T-helper 17 cell (primary cell): ENCODE results near the gene ERGIC1. TPM values are rescaled to one million over a fixed set of nuclear protein-coding genes. Genes with fewer than 3 reads are reported as not detected.
"Not testable (repeated sequence)": the region's sequence is repeated elsewhere in the genome, so short reads cannot be mapped to it uniquely, and the experiment has no call there.

Source experiments
- ATAC-seq: fragments of 150-1000 bp; cut with Tn5 transposase; 2 replicates; pipeline ENCODE4 v1.10.0; 2021; ENCODE audit warnings: mild to moderate bottlenecking, moderate library complexity
- DNase-seq, 3 donors: peaks; one replicate each; pipeline versions ENCODE4 v3.0.0 to v3.0.0-alpha.2; 2020 to 2021
- H3K9me3 ChIP-seq: one replicate; pipeline ENCODE4 v1.7.0; 2013; ENCODE audit warnings: low read length, mild to moderate bottlenecking; ENCODE audit not compliant: control insufficient read depth, poor library complexity, severe bottlenecking
- H3K27ac Mint-ChIP-seq: one replicate; pipeline ENCODE4 v1.8.0; 2022; ENCODE audit warnings: mild to moderate bottlenecking, moderate library complexity, mixed read lengths
- H3K27me3 Mint-ChIP-seq: one replicate; pipeline ENCODE4 v1.8.0; 2022; ENCODE audit warnings: mixed read lengths
- H3K36me3 Mint-ChIP-seq: one replicate; pipeline ENCODE4 v1.8.0; 2022; ENCODE audit warnings: low read depth, mixed read lengths
- H3K4me1 Mint-ChIP-seq: one replicate; pipeline ENCODE4 v1.8.0; 2022; ENCODE audit warnings: mild to moderate bottlenecking, mixed read lengths
- H3K4me3 Mint-ChIP-seq: one replicate; pipeline ENCODE4 v1.8.0; 2022; ENCODE audit warnings: mild to moderate bottlenecking, moderate library complexity, mixed read lengths
- total RNA-seq, 4 donors: library from RNA in 2 of 4; stranded (reverse) in 2 of 4; gene quantifications; one replicate each; pipeline ENCODE4 v1.2.3 and lab custom pipeline; 2022 to 2026

ERGIC1 gene
- total RNA-seq, 2 donors from 2014 or later = 50.1 to 53.1 TPM

DNA sequence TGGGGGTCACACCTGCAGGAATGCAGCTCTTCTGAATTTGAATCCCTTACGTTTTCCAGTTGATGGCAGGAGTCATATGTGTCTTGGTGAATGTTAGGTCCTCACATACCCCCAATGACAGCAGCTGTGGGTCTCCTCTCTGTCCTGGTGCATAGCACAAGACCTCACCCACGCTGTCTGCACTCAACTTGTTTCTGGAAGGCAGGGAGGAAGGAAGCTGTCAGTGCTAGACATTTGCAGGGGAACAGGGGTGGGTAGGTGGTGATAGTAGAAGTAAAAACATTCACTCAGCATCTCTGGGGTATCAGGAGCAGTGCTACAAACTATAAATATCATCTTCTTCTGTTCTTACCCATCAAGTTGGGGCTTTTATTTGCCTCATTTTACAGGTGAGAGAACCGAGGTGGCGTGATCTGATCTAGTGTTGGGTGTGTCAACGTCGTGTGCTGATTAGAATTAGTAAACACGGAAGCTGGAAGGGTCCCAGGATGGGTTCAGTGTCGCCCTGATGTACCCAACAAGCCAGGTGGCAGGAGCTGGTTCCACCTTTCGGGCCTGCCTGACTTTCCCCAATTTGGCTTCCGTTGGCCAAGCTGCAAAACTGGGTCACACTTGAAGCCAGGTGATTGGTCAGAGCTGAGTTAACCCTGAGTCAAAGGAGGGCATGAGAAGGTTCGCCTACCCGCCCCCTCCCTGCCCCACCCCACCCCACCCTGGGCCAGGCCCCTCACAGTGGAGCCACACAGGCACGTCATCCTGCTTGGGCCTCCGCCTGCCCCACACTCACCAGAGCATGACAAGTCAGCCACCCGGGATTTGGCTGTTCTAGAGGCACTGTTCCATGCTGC lies 15.8 kb downstream of the ERGIC1 start:
- no peaks in the 10 kb centered on the region for H3K36me3 Mint-ChIP-seq
- peak overlapping the region; percentile 87 for H3K27ac Mint-ChIP-seq
- ATAC-seq (peak; percentile 68), DNase-seq (no peak)
- no peaks in the 10 kb centered on the region for H3K9me3 ChIP-seq
- peak overlapping the region; percentile 21 for H3K4me3 Mint-ChIP-seq
- H3K4me1 Mint-ChIP-seq = peaks cover 24% of the 10 kb centered on the region
- H3K27me3 Mint-ChIP-seq = no peaks in the 10 kb centered on the region

DNA sequence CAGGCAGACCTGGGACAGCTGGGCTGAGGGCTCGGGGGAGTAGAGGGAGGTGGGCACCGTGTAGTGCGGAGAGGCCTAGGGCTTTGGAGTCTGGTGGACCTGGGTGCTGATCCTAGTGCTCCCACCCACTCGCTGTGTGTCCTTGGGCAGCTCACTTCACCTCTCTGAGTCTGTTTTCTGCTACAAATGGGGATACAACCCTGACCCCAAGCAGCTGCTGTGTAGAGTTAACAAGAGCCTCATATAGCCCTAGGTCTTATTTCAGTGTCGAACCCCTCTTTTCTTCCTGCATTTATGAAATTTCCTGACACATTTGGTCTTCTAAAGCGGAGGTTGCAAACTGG lies 16.4 kb downstream of the ERGIC1 start:
- ATAC-seq (no peak), DNase-seq (no peak)
- H3K4me3 Mint-ChIP-seq = no peak overlapping the region
- H3K9me3 ChIP-seq = no peaks in the 10 kb centered on the region
- H3K36me3 Mint-ChIP-seq = no peaks in the 10 kb centered on the region
- no peaks in the 10 kb centered on the region for H3K27me3 Mint-ChIP-seq
- peaks cover 27% of the 10 kb centered on the region for H3K4me1 Mint-ChIP-seq
- H3K27ac Mint-ChIP-seq = peak overlapping the region; percentile 87

DNA sequence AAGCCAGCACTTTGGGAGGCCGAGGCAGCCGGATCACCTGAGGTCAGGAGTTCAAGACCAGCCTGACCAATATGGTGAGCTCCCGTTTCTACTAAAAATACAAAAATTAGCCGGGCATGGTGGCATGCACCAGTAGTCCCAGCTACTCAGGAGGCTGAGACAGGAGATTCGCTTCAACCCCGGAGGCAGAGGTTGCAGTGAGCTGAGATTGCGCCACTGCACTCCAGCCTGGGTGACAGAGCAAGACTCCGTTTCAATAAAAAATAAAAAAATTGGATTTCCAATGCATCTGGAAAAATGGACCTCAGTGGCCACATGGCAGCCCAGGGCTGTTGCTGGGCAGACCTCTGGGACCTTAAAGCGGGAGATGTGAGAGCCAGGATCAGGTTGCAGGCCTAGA lies 17.2 kb downstream of the ERGIC1 start:
- H3K27ac Mint-ChIP-seq = not testable (repeated sequence)
- H3K4me1 Mint-ChIP-seq = peaks cover 31% of the 10 kb centered on the region

DNA sequence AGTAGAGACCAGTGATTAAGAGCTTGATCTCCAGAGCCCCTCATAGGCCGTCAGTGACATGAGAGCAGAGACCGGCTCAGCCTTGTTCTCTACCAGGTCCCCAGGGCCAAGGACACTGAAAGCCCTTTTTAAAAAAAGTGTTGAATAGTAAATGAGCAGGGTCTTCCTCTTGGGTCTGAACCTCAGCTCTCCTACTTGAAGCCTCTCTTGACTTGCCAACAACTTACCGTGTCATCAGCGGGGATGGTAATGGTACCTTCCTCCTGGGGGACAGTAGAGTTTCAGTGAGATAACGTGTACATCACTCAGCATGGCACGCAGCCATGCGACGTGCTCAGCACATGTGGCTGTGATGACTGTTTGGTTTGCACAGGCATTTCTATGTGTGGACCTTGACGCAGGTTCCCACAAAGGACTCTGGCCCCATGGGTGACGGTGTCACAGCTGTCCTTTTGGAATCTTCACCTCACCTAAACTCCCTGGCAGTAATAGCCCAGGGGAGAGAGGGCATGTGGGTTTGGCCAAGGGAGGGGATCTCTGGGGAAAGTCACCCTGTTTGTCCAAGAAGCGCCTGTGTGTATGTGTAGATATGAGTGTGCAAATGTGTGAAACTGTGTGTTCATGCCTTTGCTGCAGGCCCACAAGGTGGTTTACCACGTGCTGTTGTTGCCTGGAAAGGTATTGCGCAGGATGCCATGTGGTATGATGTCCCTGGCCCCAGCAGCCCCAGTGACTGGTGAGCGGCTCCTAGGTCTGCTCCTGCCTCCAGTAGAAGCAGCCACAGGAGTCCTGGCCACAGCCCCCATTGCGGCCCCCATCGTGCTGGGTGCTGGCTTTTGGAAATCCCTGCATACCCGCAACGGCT lies 18.7 kb downstream of the ERGIC1 start:
- no peaks in the 10 kb centered on the region for H3K27me3 Mint-ChIP-seq
- no peaks in the 10 kb centered on the region for H3K9me3 ChIP-seq
- ATAC-seq (no peak), DNase-seq (no peak)
- peaks cover 6% of the 10 kb centered on the region for H3K36me3 Mint-ChIP-seq
- H3K4me1 Mint-ChIP-seq = peaks cover 36% of the 10 kb centered on the region
- H3K4me3 Mint-ChIP-seq = no peak overlapping the region
- H3K27ac Mint-ChIP-seq = peak overlapping the region; percentile 43

More for the DNA sequence above, 17.2 kb downstream of the ERGIC1 start:
- not testable (repeated sequence) for H3K9me3 ChIP-seq, DNase-seq, H3K36me3 Mint-ChIP-seq, ATAC-seq, H3K4me3 Mint-ChIP-seq, H3K27me3 Mint-ChIP-seq

DNA sequence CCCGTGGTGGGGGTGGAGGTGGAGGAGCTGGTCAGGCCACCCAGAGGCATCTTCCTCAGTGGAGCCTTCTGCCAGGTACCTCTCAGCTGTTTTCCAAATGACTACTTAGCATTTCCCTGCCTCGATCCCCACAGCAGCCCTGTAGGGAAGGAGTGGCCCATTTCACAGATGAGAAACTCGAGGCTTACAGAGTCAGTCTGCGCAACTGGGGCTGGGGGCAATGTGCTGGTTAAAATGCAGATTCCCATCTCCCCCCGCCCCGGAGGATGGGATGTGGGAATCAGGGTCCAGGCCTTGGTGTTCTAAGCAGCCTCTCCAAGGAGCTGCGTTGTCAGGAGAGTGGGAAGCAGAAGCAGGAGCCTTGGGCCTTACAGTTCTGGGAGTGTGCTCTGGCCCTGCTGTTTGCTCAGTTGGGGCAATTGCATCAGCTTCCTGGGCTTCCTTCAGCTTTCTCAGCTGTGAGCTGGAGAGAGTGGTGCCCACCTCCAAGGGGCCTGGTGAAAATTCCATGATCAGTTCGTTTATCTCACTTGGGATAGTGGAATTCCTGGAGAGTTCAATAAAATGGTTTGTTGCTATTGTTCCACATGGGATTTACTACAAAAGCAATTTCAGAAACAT lies 19.4 kb downstream of the ERGIC1 start:
- H3K9me3 ChIP-seq = no peaks in the 10 kb centered on the region
- DNase-seq = no peak
- H3K4me1 Mint-ChIP-seq = peaks cover 35% of the 10 kb centered on the region
- no peak for ATAC-seq
- H3K27ac Mint-ChIP-seq = peak overlapping the region; percentile 32
- no peak overlapping the region for H3K4me3 Mint-ChIP-seq
- peaks cover 6% of the 10 kb centered on the region for H3K36me3 Mint-ChIP-seq
- no peaks in the 10 kb centered on the region for H3K27me3 Mint-ChIP-seq

DNA sequence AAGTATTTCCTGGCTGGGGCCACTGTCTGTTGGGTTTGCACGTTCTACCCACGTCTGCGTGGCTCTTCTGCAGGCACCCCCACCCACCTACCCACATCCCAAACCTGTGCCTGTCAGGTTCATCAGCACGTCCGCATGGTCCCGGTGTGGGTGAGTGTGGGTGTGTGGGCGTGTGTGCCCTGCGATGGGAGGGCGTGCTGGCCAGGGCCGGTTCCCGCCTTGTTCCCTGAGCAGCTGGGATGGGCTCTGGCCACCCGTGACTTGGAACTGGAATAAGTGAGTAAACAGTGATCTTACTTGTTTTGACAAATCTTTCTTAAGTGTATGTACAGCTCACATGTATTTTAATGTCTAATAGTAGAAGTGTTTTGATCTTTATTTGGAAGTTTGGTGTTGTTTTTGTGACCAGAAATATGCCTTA lies 20.4 kb downstream of the ERGIC1 start:
- no peak overlapping the region for H3K27ac Mint-ChIP-seq
- peaks cover 6% of the 10 kb centered on the region for H3K36me3 Mint-ChIP-seq
- DNase-seq (no peak), ATAC-seq (peak; percentile 16)
- H3K4me1 Mint-ChIP-seq = peaks cover 29% of the 10 kb centered on the region
- no peaks in the 10 kb centered on the region for H3K9me3 ChIP-seq
- H3K27me3 Mint-ChIP-seq = no peaks in the 10 kb centered on the region
- H3K4me3 Mint-ChIP-seq = no peak overlapping the region

DNA sequence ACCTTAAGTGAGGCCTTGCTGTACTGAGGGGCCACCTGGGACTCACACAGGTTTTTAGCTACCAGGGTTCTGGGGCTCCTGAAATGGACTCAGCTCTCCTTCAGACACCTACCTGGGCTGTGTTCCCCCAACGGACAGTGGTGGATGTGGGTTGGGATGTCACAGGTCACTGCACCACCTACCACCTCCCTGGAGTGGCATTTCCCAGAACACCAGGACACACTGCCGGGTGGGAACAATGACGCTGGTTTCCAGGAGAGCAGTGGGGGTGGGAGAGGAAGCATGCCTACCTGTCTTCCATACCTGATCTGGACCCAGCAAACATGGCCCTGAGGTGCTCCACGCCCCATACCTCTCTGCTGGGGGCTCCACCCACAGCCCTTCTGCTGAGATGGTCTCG lies 20.9 kb downstream of the ERGIC1 start:
- ATAC-seq (no peak), DNase-seq (no peak)
- Mint-ChIP-seq H3K36me3 (peaks cover 6% of the 10 kb centered on the region), H3K4me3 (no peak overlapping the region), H3K27me3 (no peaks in the 10 kb centered on the region), H3K4me1 (peaks cover 27% of the 10 kb centered on the region), H3K27ac (no peak overlapping the region)
- no peaks in the 10 kb centered on the region for H3K9me3 ChIP-seq

DNA sequence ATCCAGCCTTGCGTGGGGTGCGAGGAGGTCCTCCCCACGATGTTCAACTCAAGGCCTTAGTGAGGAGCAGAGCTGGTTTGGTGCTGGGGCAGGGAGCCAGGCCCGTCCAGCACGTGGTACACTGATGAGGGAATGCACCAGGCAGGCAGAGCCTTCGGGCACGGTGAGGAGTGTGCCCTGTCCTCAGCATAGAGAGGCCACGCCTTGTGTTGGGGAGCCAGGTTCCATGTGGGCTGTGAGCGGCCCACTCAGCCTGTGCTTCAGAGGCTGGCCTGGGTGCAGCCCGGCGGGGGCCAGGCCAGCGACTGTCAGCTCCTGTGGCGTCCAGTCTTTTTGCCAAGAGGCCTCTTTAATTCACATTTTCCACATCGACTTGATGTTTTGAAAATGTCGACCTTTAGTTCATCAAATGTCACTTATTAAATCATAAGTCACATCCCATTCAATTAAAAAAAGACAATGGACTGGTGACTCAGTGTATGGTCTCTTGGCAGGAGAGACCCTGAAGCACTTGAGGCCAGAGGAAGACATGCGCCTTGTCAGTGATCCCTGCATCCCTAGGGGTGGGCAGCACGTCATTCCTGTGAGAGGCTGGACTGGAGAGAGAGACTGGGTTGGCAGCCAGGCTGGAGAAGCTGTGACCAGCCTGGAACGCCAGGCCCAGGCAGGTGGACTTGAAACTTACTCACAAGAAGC lies 21.7 kb downstream of the ERGIC1 start:
- H3K4me1 Mint-ChIP-seq = peaks cover 34% of the 10 kb centered on the region
- no peak for ATAC-seq

DNA sequence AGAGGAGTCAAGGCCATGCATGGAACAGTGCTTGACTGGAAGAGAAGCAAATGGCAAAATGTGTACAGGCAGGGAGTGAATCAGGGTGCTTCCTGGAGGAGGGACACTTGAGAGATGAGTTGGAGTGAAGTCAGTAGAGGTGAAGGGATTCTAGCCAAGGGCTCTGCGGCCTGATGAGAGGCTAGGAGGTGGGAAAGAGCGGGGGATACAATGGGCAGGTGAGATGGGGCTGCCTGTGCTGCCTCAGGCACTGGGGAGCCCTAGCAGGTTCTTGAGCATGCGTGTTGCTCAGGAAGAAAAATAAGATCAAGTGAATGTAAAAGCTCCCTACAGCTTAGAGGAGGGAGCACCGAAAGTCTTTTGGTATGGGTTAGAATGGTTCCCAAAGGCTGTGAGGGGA lies 22.3 kb downstream of the ERGIC1 start:
- H3K4me3 Mint-ChIP-seq = no peak overlapping the region
- H3K27ac Mint-ChIP-seq = peak overlapping the region; percentile 85
- H3K9me3 ChIP-seq = no peaks in the 10 kb centered on the region
- peaks cover 6% of the 10 kb centered on the region for H3K36me3 Mint-ChIP-seq
- ATAC-seq = no peak
- no peak for DNase-seq
- H3K4me1 Mint-ChIP-seq = peaks cover 37% of the 10 kb centered on the region
- H3K27me3 Mint-ChIP-seq = no peaks in the 10 kb centered on the region

More for the DNA sequence above, 21.7 kb downstream of the ERGIC1 start:
- no peak for DNase-seq
- no peaks in the 10 kb centered on the region for H3K9me3 ChIP-seq
- Mint-ChIP-seq H3K27me3 (no peaks in the 10 kb centered on the region), H3K4me3 (no peak overlapping the region), H3K36me3 (peaks cover 6% of the 10 kb centered on the region), H3K27ac (peak overlapping the region; percentile 85)

DNA sequence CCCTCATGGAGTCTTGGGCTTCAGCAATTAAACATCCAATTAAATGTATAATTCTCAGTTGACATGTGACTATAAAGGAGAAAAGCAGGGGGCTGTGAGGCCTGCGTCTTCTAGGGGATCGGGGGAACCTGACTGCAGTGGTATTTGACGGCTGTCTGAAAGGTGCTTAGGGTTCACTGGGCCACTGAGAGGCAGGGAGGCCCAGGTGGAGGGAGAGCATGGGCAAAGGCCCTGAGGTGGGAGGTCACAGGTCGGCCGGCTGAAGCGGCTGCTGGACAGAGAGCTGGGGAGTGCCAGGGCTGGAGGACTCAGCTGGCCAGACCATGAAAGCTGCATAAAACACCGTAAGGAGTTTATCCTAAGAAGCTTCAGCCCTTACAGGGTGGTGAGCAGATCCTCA lies 23.9 kb downstream of the ERGIC1 start:
- DNase-seq (no peak), ATAC-seq (no peak)
- H3K27me3 Mint-ChIP-seq = no peaks in the 10 kb centered on the region
- H3K27ac Mint-ChIP-seq = peak overlapping the region; percentile 34
- H3K36me3 Mint-ChIP-seq = peaks cover 6% of the 10 kb centered on the region
- no peaks in the 10 kb centered on the region for H3K9me3 ChIP-seq
- H3K4me3 Mint-ChIP-seq = no peak overlapping the region
- peaks cover 46% of the 10 kb centered on the region for H3K4me1 Mint-ChIP-seq

DNA sequence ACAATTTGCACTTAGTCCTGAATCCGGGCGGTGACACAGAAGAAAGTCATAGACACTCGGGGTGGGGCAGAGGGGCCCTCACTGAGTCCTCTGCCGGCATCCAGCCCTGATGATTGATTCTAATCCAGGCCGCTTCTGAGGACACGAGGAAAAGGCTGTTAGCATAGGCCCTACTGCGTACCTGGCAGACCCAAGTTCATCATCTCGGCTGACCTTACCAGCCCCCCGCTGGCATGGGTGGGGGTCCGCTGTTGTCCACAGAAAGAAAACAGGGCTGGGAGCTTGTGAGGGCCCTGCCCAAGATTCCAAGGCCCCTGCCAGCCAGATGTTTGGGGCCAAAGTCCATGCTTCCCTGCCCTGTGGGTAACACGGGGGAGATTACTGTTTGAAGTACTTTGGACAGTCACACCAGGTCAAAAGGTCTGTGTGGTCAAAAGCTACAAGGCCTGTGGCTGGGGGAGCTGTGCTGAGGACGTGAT lies 24.5 kb downstream of the ERGIC1 start:
- peaks cover 46% of the 10 kb centered on the region for H3K4me1 Mint-ChIP-seq
- no peak overlapping the region for H3K27ac Mint-ChIP-seq
- H3K27me3 Mint-ChIP-seq = no peaks in the 10 kb centered on the region
- H3K36me3 Mint-ChIP-seq = peaks cover 6% of the 10 kb centered on the region
- DNase-seq (no peak), ATAC-seq (no peak)
- H3K4me3 Mint-ChIP-seq = no peak overlapping the region
- H3K9me3 ChIP-seq = no peaks in the 10 kb centered on the region

DNA sequence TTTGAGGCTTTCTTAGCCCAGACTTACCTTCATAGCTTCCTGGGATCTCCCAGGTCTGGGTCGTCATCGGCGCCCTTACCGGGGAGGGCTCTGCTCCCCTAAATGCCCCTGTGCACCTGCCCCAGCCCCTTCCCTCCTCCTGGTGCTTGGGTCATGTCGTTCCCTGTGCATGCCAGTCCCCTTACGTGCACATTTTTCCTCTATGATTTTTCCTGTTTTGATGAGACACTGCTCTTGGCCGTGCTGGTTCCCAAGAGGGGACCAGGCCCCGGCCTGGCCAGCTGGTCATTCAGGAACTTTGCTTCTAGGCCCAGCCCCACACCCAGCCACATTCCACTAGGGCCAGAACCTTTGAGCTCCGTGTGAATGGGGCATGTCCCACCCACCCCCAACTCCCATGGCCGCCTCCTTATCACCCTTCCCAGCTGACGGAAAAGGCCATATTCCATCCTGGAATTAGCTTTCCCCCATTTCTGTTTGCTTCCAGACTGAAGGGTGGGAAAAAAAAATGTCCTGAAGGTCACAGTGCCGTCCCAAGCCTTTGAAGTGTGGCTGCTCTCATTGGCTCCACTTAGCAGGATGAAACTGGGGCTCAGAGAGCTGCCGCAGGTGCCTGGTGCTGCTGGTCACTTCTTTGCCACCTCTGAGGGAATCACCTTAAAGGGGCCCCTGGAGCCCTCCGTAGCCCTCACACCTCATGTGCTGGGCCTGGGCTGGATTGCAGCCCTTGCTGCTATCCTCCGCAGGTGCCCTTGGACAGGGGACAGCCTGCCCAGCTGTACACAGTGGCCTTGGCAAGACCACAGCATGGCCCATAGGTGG lies 25.1 kb downstream of the ERGIC1 start:
- H3K27ac Mint-ChIP-seq = peak overlapping the region; percentile 53
- H3K27me3 Mint-ChIP-seq = no peaks in the 10 kb centered on the region
- no peaks in the 10 kb centered on the region for H3K9me3 ChIP-seq
- ATAC-seq = no peak
- peaks cover 6% of the 10 kb centered on the region for H3K36me3 Mint-ChIP-seq
- DNase-seq = no peak
- H3K4me1 Mint-ChIP-seq = peaks cover 48% of the 10 kb centered on the region
- no peak overlapping the region for H3K4me3 Mint-ChIP-seq
